ENCODE results near the gene DYNLT2. TPM values are rescaled to one million over a fixed set of nuclear protein-coding genes. Genes with fewer than 3 reads are reported as not detected.

Gene DYNLT2
- total and polyA plus RNA-seq, 2 of the 13 experiments (the other 11 are each of a cell fraction or from before 2014, with no cell fraction given), result 2.1 to 4.3 TPM

GRCh38 chr6:169701954-169702839 is 49.2 kb downstream of the DYNLT2 start, which contains the start of the genes C6orf120 and WDR27 (continued):
- TF ChIP-seq JUN (CRISPR knock-in tag; IDR thresholded peaks at IDR 0.05), result peak; percentile 32; the same call in 1 of the 2 replicates
- no peak; the same call in none of the 2 replicates for TF ChIP-seq ZBTB39 (CRISPR knock-in tag; IDR thresholded peaks at IDR 0.05)
- peak; percentile 77 for TF ChIP-seq ZNF530 (CRISPR knock-in tag; IDR thresholded peaks at IDR 0.05; ENCODE audit: low read depth)
- peak; percentile 97 for TF ChIP-seq TAF15 (IDR thresholded peaks at IDR 0.05; ENCODE audit: low read depth, low read length, poor library complexity, severe bottlenecking)
- peak; percentile 71; the same call in 1 of the 2 replicates for TF ChIP-seq TMF1 (CRISPR knock-in tag; IDR thresholded peaks at IDR 0.05; ENCODE audit: low read depth)
- no peak; the same call in 1 of the 2 replicates for TF ChIP-seq ZNF17 (CRISPR knock-in tag; IDR thresholded peaks at IDR 0.05)
- TF ChIP-seq HNRNPH1 (optimal IDR thresholded peaks at IDR 0.05; ENCODE audit: low read depth, low read length), result peak; percentile 84
- TF ChIP-seq CHCHD3 (CRISPR knock-in tag; IDR thresholded peaks at IDR 0.05), result peak; percentile 94; the same call in 1 of the 2 replicates
- TF ChIP-seq RBM22 (optimal IDR thresholded peaks at IDR 0.05; ENCODE audit: low read length), result peak; percentile 54
- peak; percentile 80 for TF ChIP-seq MXD3 (CRISPR knock-in tag; IDR thresholded peaks at IDR 0.05)
- TF ChIP-seq RNF219 (CRISPR knock-in tag; IDR thresholded peaks at IDR 0.05), result no peak; the same call in 1 of the 2 replicates
- peak; percentile 73; the same call in 1 of the 2 replicates for TF ChIP-seq ZNF503 (CRISPR knock-in tag; IDR thresholded peaks at IDR 0.05)
- peak; percentile 68 for TF ChIP-seq NFKBIZ (CRISPR knock-in tag; IDR thresholded peaks at IDR 0.05)
- TF ChIP-seq ZFP36L1 (CRISPR knock-in tag; IDR thresholded peaks at IDR 0.05), result no peak
- peak; percentile 94 for TF ChIP-seq THAP11 (CRISPR knock-in tag; IDR thresholded peaks at IDR 0.05)
- TF ChIP-seq NPAS2 (CRISPR knock-in tag; IDR thresholded peaks at IDR 0.05; ENCODE audit: borderline replicate concordance), result no peak
- TF ChIP-seq ZC3H13 (CRISPR knock-in tag; IDR thresholded peaks at IDR 0.05), result peak; percentile 92
- TF ChIP-seq MLX (CRISPR knock-in tag; IDR thresholded peaks at IDR 0.05), result no peak; the same call in 1 of the 2 replicates
- TF ChIP-seq SIN3A (IDR thresholded peaks at IDR 0.05; ENCODE audit: borderline replicate concordance, low read depth, low read length), result peak; percentile 97

Measured in HepG2 (cell line).